HL-60/S4 treated with phorbol 12-myristate 13-acetate at 8.2 ng/mL for 4 days and 3 days (cell line): ENCODE data around the gene COLEC12.

Source experiments
- in situ Hi-C: fragments of 300-500 bp; cut with MboI; formaldehyde crosslinking; loops from 2 replicates; pipeline ENCODE4 v1.15.0; 2022; ENCODE audit warnings: low sequenced_read_pairs

Gene COLEC12

GRCh38 chr18:500632-501405 lies at the start of gene COLEC12:
COLEC12 (minus strand) TSS chr18:500701; CDS start chr18:500514, 187 bp downstream.
- in situ Hi-C loops: no loop called here

- in situ Hi-C loops: no loop called here
These were observed 49.5 kb upstream of the COLEC12 start for GRCh38 chr18:549967-550366.

GRCh38 chr18:543447-544078 lies 43.1 kb upstream of the COLEC12 start:
- in situ Hi-C loops: no loop called here

GRCh38 chr18:533995-534601 lies 33.6 kb upstream of the COLEC12 start:
- in situ Hi-C loops: no loop called here

- in situ Hi-C loops: no loop called here
These were observed 32.1 kb upstream of the COLEC12 start for GRCh38 chr18:532632-533031.

- in situ Hi-C loops: no loop called here
These were observed 31.5 kb upstream of the COLEC12 start for GRCh38 chr18:532018-532417.

- in situ Hi-C loops: no loop called here
These were observed 26.6 kb upstream of the COLEC12 start for GRCh38 chr18:527146-527545.

- in situ Hi-C loops: no loop called here
These were observed 26.2 kb upstream of the COLEC12 start for GRCh38 chr18:526681-527080.

GRCh38 chr18:525036-525797 lies 24.7 kb upstream of the COLEC12 start:
- in situ Hi-C loops: no loop called here

GRCh38 chr18:524466-524865 lies 24.0 kb upstream of the COLEC12 start:
- in situ Hi-C loops: no loop called here

GRCh38 chr18:523561-523960 lies 23.1 kb upstream of the COLEC12 start:
- in situ Hi-C loops: no loop called here

GRCh38 chr18:519019-519879 lies 18.7 kb upstream of the COLEC12 start:
- in situ Hi-C loops: no loop called here

- in situ Hi-C loops: no loop called here
These were observed 17.6 kb upstream of the COLEC12 start for GRCh38 chr18:518081-518480.

- in situ Hi-C loops: no loop called here
These were observed 15.3 kb upstream of the COLEC12 start for GRCh38 chr18:515838-516237.

- in situ Hi-C loops: no loop called here
These were observed 14.8 kb upstream of the COLEC12 start for GRCh38 chr18:515156-515815.

- in situ Hi-C loops: no loop called here
These were observed 13.5 kb upstream of the COLEC12 start for GRCh38 chr18:513826-514530.

GRCh38 chr18:512957-513356 lies 12.5 kb upstream of the COLEC12 start:
- in situ Hi-C loops: no loop called here

- in situ Hi-C loops: no loop called here
These were observed 8.3 kb upstream of the COLEC12 start for GRCh38 chr18:508835-509234.

GRCh38 chr18:507636-508035 lies 7.1 kb upstream of the COLEC12 start:
- in situ Hi-C loops: no loop called here
